ENCODE results near the gene CCDC13.

The CCDC13 gene

GRCh38 chr3:42732829-42733459, 40.1 kb downstream of the CCDC13 start:
- no peak for DNase-seq (ENCODE audit: low spot score)

GRCh38 chr3:42732196-42732828, 40.7 kb downstream of the CCDC13 start:
- no peak for DNase-seq (ENCODE audit: low spot score)

- no peak for DNase-seq (ENCODE audit: low spot score)
Measured at GRCh38 chr3:42731476-42732195, 41.4 kb downstream of the CCDC13 start.

GRCh38 chr3:42730706-42731420, 42.2 kb downstream of the CCDC13 start:
- DNase-seq (ENCODE audit: low spot score), result no peak

- DNase-seq (ENCODE audit: low spot score), result no peak
Measured at GRCh38 chr3:42730294-42730693, 42.8 kb downstream of the CCDC13 start.

- DNase-seq (ENCODE audit: low spot score), result no peak
Measured at GRCh38 chr3:42729404-42730145, 43.5 kb downstream of the CCDC13 start.

GRCh38 chr3:42728668-42729364, 44.2 kb downstream of the CCDC13 start:
- DNase-seq (ENCODE audit: low spot score), result no peak

- no peak for DNase-seq (ENCODE audit: low spot score)
Measured at GRCh38 chr3:42728056-42728455, 45.0 kb downstream of the CCDC13 start.

GRCh38 chr3:42725454-42725853, 47.6 kb downstream of the CCDC13 start:
- DNase-seq (ENCODE audit: low spot score), result no peak

GRCh38 chr3:42723219-42723618, 49.8 kb downstream of the CCDC13 start:
- no peak for DNase-seq (ENCODE audit: low spot score)
